Measurements from ENCODE around the gene CAGE1.

Gene CAGE1

GRCh38 chr6:7309050-7309449 lies 80.5 kb downstream of the CAGE1 start:
- Histone ChIP-seq H3K36me3 (replicated peaks; ENCODE audit: low read depth, low read length) (peaks cover 69% of the 10 kb centered on the region), H3K9me3 (ENCODE audit: insufficient read depth, low read length) (no peaks in the 10 kb centered on the region), H3K4me3 (ENCODE audit: low read length) (no peak overlapping the region), H3K27me3 (ENCODE audit: low read depth, low read length) (no peaks in the 10 kb centered on the region), H3K4me1 (ENCODE audit: low read length) (peaks cover 9% of the 10 kb centered on the region), H4K20me1 (ENCODE audit: insufficient read depth, low read length) (peaks cover 17% of the 10 kb centered on the region; the same call in 1 of the 2 replicates), H3K9ac (ENCODE audit: low read length) (no peak overlapping the region), H3K79me2 (ENCODE audit: low read length) (peaks cover 84% of the 10 kb centered on the region), H3K4me2 (ENCODE audit: low read length) (no peak overlapping the region), H3K27ac (ENCODE audit: low read length) (no peak overlapping the region), H2AFZ (ENCODE audit: low read depth, low read length) (no peak overlapping the region)
- TF ChIP-seq EZH2phosphoT487 (IDR thresholded peaks at IDR 0.05; ENCODE audit: low read depth): no peak
- no peak for TF ChIP-seq CTCF (IDR thresholded peaks at IDR 0.05; ENCODE audit: low read depth, low read length)

GRCh38 chr6:7307533-7307932 lies 82.0 kb downstream of the CAGE1 start:
- no peak overlapping the region for H3K9ac ChIP-seq (ENCODE audit: low read length)
- H3K4me2 ChIP-seq (ENCODE audit: low read length): no peak overlapping the region
- TF ChIP-seq EZH2phosphoT487 (IDR thresholded peaks at IDR 0.05; ENCODE audit: low read depth) (no peak), CTCF (IDR thresholded peaks at IDR 0.05; ENCODE audit: low read depth, low read length) (no peak)
- no peaks in the 10 kb centered on the region for H3K9me3 ChIP-seq (ENCODE audit: insufficient read depth, low read length)
- H3K27ac ChIP-seq (ENCODE audit: low read length): no peak overlapping the region
- H3K79me2 ChIP-seq (ENCODE audit: low read length): peaks cover 80% of the 10 kb centered on the region
- H3K36me3 ChIP-seq (replicated peaks; ENCODE audit: low read depth, low read length): peaks cover 70% of the 10 kb centered on the region
- H4K20me1 ChIP-seq (ENCODE audit: insufficient read depth, low read length): peaks cover 17% of the 10 kb centered on the region; the same call in 1 of the 2 replicates
- no peaks in the 10 kb centered on the region for H3K27me3 ChIP-seq (ENCODE audit: low read depth, low read length)
- peaks cover 5% of the 10 kb centered on the region for H3K4me1 ChIP-seq (ENCODE audit: low read length)
- no peak overlapping the region for H2AFZ ChIP-seq (ENCODE audit: low read depth, low read length)
- H3K4me3 ChIP-seq (ENCODE audit: low read length): no peak overlapping the region

DNA sequence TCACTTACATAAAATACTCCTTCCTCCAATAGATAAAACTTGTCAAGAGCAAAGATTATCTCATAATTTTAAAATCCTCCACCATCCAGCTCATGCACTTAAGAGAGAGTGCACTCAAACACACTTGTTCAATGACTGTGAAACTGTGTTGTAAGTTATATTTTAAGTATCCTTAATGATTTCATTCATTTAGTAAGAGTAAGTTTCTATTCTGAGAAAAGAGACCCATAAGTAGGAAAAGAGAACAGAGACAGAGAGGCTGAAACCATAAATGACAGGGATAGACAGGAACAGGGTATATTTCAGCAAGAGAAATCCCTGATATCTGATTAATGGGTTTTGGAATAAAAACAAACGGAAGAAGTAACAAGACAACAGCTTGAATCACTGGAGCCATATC lies 84.7 kb downstream of the CAGE1 start:
- TF ChIP-seq CTCF (IDR thresholded peaks at IDR 0.05; ENCODE audit: low read depth, low read length) (no peak), EZH2phosphoT487 (IDR thresholded peaks at IDR 0.05; ENCODE audit: low read depth) (no peak)
- H3K79me2 ChIP-seq (ENCODE audit: low read length): peaks cover 64% of the 10 kb centered on the region
- no peak overlapping the region for H3K4me3 ChIP-seq (ENCODE audit: low read length)
- no peak overlapping the region for H2AFZ ChIP-seq (ENCODE audit: low read depth, low read length)
- no peak overlapping the region for H3K9ac ChIP-seq (ENCODE audit: low read length)
- no peaks in the 10 kb centered on the region for H3K9me3 ChIP-seq (ENCODE audit: insufficient read depth, low read length)
- peaks cover 17% of the 10 kb centered on the region; the same call in 1 of the 2 replicates for H4K20me1 ChIP-seq (ENCODE audit: insufficient read depth, low read length)
- no peaks in the 10 kb centered on the region for H3K4me1 ChIP-seq (ENCODE audit: low read length)
- no peak overlapping the region for H3K27ac ChIP-seq (ENCODE audit: low read length)
- H3K27me3 ChIP-seq (ENCODE audit: low read depth, low read length): no peaks in the 10 kb centered on the region
- no peak overlapping the region for H3K4me2 ChIP-seq (ENCODE audit: low read length)
- H3K36me3 ChIP-seq (replicated peaks; ENCODE audit: low read depth, low read length): peaks cover 70% of the 10 kb centered on the region

DNA sequence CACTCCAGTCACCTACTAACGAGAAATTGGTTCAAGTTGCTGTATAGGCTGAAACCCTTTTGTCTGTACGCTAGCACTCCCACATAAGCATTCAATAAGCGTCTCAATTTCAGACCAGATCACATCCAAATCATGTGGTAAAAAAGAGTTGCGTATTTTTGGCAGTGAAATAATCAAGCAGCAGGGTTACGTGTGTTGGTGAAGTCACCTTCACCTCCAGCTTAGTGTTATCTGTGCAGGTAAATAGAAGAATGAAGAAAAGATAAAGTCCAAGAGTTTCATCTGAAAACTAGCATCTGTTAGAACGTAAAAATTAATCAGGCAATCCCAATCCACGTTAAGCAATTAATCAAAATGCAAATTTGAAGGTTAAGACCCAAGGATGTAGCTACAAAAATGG lies 87.8 kb downstream of the CAGE1 start:
- no peak overlapping the region for H3K4me2 ChIP-seq (ENCODE audit: low read length)
- no peak overlapping the region for H2AFZ ChIP-seq (ENCODE audit: low read depth, low read length)
- H3K27me3 ChIP-seq (ENCODE audit: low read depth, low read length): no peaks in the 10 kb centered on the region
- TF ChIP-seq CTCF (IDR thresholded peaks at IDR 0.05; ENCODE audit: low read depth, low read length) (no peak), EZH2phosphoT487 (IDR thresholded peaks at IDR 0.05; ENCODE audit: low read depth) (no peak)
- no peaks in the 10 kb centered on the region for H3K4me1 ChIP-seq (ENCODE audit: low read length)
- H3K79me2 ChIP-seq (ENCODE audit: low read length): peaks cover 36% of the 10 kb centered on the region
- H3K9ac ChIP-seq (ENCODE audit: low read length): no peak overlapping the region
- no peaks in the 10 kb centered on the region for H3K9me3 ChIP-seq (ENCODE audit: insufficient read depth, low read length)
- no peak overlapping the region for H3K27ac ChIP-seq (ENCODE audit: low read length)
- H4K20me1 ChIP-seq (ENCODE audit: insufficient read depth, low read length): peaks cover 17% of the 10 kb centered on the region; the same call in 1 of the 2 replicates
- H3K4me3 ChIP-seq (ENCODE audit: low read length): no peak overlapping the region
- peaks cover 59% of the 10 kb centered on the region for H3K36me3 ChIP-seq (replicated peaks; ENCODE audit: low read depth, low read length)
